ENCODE results near the gene SUPT6H.

- TF ChIP-seq CTCF (IDR thresholded peaks at IDR 0.05; ENCODE audit: poor library complexity) (no peak), EZH2phosphoT487 (IDR thresholded peaks at IDR 0.05; ENCODE audit: low read depth, severe bottlenecking, unreplicated experiment) (no peak), EZH2 (IDR thresholded peaks at IDR 0.05; ENCODE audit: borderline replicate concordance) (no peak)
Measured at GRCh38 chr17:28711723-28712031, 49.7 kb downstream of the SUPT6H start, which contains the start of gene PROCA1.

Measured in hepatocyte (in vitro differentiated cells).